NCI-H2196 (cell line): ENCODE data around the gene ALPK1.
"Not testable (repeated sequence)": the region's sequence is repeated elsewhere in the genome, so short reads cannot be mapped to it uniquely, and the experiment has no call there.

Experiments
- DNase-seq: peaks from one replicate; lab custom pipeline; 2025; ENCODE audit not compliant: unreplicated experiment; lab: John Stamatoyannopoulos, UW

The ALPK1 gene

DNA sequence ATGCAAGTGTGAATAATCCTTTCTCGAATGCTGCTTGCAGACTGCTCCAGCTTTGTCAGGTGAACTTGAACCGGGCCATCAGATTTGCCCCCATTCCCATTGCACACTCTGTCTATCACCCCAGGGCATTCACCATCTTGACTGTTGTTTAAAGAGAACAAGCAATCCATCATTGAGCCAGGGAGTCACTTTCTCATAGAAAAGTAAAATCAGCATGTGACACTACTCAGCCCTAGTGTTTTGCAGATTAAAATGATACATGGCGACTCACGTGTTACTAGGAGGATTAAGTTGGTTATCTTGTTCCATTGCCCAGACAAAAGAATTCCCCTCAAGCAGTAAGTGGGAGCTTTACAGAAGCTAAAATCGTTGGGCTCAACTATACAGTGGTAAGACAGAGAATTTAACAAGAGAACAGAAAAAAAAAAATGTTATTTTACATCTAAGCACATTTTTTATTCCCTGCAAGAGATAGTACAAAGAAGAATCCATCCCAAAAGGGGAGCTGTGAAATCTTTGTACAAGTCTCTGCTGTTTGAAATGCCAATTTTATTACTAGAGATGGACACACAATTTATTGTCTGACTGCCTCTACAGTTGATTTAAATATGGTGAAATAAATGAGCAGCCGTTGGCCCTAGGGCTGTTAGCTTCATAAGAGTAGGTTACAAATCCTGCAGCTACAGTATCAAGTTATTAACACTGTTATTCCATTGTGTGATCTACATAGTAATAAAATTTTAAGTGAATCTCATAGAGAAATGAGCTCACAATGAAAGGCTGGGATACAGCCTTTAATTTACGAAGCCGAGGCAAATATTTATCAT is 151.3 kb downstream of the ALPK1 start:
- DNase-seq = no peak

DNA sequence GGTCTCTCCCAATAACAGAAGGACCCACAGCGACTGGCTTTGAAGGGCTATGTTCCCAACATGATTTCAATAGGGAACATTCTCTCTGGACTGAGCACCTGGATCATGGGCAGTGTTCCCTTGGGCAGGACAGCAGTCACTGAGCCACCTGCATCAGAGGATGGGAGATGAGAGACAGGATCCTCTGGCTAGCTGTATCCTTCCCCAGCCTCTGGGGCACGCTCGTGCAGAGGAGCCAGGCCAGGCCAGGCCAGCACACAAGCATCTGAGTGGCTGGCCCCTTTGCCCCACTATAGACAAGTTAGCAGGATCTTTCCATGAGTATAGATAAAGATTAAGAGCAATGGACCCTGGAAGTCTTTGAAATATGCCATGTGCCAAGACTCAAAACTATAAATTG is 152.5 kb downstream of the ALPK1 start:
- DNase-seq = no peak

DNA sequence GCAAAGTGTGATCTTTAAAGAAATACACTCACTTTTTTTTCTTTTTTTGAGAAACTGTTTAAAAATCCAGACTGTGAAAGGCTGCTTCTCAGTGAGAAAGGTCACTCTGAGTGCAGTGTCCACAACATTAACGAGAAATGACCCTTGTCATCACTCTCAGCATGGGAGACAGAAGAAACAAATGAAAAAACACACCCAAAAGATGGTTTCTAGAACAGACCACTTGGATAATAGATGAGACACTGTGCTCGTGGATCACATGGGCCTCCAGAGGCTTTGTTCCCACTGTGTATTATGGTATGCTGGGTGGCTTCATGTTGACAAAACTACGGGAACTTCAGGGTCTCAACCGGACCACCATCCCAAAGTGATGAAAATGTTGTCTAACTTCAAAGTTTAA is 153.9 kb downstream of the ALPK1 start:
- no peak for DNase-seq

DNA sequence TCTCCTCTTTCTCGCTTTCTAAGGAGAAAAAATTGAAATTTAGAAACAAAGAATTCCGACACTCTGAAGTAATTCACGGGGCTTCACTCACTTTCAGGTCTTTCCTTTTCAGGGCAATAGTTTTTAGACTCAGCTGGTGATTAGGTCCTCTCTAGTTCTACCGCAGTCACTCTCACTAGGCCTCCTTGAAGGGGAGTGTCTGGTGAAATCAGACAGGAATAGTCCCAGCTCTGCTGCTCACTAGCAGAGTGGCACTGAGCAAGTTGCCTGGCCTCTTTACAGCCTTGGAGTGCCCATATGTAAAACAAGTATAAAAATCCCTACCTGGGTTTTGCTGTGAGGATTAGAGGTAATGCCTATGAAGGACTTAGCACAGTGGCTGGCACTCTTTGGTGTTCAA is 154.7 kb downstream of the ALPK1 start:
- no peak for DNase-seq

DNA sequence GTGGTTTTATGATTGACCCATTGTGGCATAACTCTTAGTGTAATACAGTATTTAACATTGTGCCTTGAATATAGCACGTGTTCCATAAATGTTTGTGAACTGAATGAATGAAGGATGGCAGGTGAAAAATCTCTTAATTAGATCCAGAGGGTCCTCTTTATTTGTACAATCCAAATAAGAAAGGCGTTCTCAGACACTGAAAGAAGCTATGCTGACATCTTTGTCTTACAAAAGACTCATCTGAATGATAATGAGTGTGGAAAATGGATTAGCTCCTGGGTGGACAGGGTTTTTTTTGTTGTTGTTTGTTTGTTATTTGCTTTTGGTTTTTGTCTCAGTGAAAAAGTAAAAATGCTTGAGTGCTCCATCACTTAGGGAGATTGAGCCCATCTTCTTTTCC is 156.2 kb downstream of the ALPK1 start:
- DNase-seq = no peak

DNA sequence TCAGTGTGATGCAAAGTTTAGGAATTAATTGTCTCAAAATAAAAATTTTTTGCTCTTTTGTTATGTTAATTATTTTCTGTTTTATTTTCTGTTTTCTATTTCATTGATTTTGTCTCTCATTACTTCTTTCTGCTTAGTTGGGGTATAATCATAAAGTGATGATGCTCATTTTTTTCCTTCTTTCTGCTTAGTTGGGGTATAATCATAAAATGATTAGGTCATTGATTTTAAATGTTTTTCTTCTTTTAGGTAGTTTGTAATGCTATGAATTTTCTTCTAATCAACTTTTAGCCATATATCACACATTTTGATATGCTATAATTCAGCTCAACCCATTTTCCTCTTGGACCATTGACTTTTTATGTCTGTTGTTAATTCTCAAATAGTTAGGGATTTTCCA is 175.1 kb downstream of the ALPK1 start:
- no peak for DNase-seq

DNA sequence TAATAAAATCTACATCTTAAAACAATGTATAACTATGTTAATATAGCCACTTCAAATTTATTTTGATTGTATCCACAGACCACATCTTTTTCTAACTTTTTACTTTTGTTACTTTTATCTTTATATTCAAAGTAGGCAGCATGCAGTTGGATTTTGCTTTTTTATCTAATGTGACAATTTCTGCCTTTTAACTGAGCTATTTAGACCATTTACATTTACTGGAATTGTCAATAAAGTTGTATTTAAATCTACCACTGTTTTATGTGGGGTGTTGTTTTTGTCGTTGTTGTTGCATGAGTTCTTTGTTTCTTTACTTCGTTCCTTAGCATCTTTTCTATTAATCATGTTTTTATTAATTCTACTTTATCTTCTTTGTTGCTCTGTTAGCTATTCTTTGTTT is 176.8 kb downstream of the ALPK1 start:
- no peak for DNase-seq

DNA sequence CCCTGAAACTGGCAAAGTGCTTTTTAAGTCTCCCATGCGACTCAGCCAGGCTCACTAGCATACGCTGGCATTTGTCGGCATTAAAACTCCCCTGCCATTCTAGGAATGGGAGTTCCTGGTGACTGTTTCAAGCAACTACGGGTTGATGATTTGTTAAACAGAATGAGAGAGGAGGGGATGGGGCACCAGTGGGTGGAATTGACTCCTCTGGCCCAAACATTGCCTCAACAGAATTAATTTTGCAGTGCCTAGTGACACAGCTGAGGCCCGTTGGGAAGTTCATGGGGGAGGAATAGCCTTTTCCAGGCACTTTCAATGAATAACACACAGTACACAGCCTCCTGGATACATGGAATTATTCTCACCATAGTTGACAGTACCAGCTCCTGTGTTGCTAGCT is 188.8 kb downstream of the ALPK1 start:
- no peak for DNase-seq

DNA sequence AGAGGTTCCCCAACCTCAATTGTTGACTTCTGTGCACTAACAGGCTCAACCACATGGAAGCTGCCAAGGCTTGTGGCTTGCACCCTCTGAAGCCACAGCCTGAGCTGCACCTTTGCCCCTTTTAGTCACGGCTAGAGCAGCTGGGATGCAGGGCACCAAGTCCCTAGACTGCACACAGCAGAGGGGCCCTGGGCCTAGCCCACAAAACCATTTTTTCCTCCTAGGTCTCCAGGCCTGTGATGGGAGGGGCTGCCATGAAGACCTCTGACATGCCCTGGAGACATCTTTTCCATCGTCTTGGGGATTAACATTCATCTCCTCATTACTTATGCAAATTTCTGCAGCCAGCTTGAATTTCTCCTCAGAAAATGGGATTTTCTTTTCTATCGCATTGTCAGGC is 193.6 kb downstream of the ALPK1 start:
- DNase-seq = not testable (repeated sequence)
